ENCODE measurements around the gene PEX14.

- TF ChIP-seq CTCF (IDR thresholded peaks at IDR 0.05; ENCODE audit: low read depth, low read length) (no peak), POLR2A (IDR thresholded peaks at IDR 0.05; ENCODE audit: extremely low read depth, insufficient read length) (no peak), MAX (IDR thresholded peaks at IDR 0.05; ENCODE audit: low read depth, low read length) (no peak)
Measured at GRCh38 chr1:10517677-10517982, 42.9 kb downstream of the PEX14 start.
